GM06990 (cell line): ENCODE measurements around the gene SPATC1L.
"Not testable (repeated sequence)": the region's sequence is repeated elsewhere in the genome, so short reads cannot be mapped to it uniquely, and the experiment has no call there.

Source experiments
- DNase-seq: peaks from one replicate; pipeline ENCODE4 v3.0.0-alpha.2; 2011; ENCODE audit not compliant: insufficient read length; ENCODE audit errors: extremely low read depth
- H3K27me3 ChIP-seq: replicated peaks from 2 replicates; pipeline ENCODE4 v1.6.0; 2011; ENCODE audit warnings: low read length; ENCODE audit not compliant: control insufficient read depth, insufficient read depth
- H3K36me3 ChIP-seq: 2 replicates; pipeline ENCODE4 v1.5.1; 2011; ENCODE audit warnings: low read length; ENCODE audit not compliant: control insufficient read depth, insufficient read depth
- H3K4me3 ChIP-seq: replicated peaks from 2 replicates; pipeline ENCODE4 v1.5.1; 2011; ENCODE audit warnings: low read depth, mild to moderate bottlenecking, control low read depth, low read length
- TF ChIP-seq, protein P1 (sequence below): IDR thresholded peaks from 2 replicates; pipeline ENCODE4 v1.5.1; 2011; ENCODE audit warnings: low read length, control low read depth, mild to moderate bottlenecking, inconsistent platforms; ENCODE audit not compliant: insufficient read depth, poor library complexity, severe bottlenecking

SPATC1L gene

DNA sequence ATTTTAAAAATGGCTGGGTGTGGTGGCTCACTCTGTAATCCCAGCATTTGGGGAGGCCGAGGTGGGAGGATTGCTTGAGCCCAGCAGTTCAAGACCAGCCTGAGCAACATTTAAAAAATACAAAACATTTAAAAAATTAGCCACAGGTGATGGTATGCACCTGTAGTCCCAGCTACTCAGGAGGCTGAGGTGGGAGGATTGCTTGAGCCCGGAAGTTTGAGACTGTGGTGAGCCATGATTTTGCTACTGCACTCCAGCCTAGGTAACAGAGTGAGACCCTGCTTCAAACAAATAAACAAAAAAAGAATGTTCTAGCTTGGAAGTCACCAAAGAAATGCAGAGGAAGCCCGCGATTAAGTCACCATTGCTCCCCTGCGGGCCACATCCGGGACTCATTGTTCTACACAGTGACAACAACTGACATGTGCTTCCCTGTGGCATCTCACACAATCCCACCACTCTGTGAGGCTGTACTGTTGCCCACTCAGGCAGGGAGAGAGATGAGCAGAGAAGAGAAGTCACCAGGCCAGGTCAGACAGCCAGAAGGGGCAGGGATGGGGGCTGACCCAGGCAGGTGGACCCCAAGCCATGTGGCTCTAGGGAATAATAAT, 18.4 kb upstream of the SPATC1L start:
- H3K36me3 ChIP-seq = peaks cover 10% of the 10 kb centered on the region
- no peaks in the 10 kb centered on the region for H3K27me3 ChIP-seq
- TF ChIP-seq, protein P1, sequence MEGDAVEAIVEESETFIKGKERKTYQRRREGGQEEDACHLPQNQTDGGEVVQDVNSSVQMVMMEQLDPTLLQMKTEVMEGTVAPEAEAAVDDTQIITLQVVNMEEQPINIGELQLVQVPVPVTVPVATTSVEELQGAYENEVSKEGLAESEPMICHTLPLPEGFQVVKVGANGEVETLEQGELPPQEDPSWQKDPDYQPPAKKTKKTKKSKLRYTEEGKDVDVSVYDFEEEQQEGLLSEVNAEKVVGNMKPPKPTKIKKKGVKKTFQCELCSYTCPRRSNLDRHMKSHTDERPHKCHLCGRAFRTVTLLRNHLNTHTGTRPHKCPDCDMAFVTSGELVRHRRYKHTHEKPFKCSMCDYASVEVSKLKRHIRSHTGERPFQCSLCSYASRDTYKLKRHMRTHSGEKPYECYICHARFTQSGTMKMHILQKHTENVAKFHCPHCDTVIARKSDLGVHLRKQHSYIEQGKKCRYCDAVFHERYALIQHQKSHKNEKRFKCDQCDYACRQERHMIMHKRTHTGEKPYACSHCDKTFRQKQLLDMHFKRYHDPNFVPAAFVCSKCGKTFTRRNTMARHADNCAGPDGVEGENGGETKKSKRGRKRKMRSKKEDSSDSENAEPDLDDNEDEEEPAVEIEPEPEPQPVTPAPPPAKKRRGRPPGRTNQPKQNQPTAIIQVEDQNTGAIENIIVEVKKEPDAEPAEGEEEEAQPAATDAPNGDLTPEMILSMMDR = no peak
- H3K4me3 ChIP-seq = no peak overlapping the region
- DNase-seq = no peak

DNA sequence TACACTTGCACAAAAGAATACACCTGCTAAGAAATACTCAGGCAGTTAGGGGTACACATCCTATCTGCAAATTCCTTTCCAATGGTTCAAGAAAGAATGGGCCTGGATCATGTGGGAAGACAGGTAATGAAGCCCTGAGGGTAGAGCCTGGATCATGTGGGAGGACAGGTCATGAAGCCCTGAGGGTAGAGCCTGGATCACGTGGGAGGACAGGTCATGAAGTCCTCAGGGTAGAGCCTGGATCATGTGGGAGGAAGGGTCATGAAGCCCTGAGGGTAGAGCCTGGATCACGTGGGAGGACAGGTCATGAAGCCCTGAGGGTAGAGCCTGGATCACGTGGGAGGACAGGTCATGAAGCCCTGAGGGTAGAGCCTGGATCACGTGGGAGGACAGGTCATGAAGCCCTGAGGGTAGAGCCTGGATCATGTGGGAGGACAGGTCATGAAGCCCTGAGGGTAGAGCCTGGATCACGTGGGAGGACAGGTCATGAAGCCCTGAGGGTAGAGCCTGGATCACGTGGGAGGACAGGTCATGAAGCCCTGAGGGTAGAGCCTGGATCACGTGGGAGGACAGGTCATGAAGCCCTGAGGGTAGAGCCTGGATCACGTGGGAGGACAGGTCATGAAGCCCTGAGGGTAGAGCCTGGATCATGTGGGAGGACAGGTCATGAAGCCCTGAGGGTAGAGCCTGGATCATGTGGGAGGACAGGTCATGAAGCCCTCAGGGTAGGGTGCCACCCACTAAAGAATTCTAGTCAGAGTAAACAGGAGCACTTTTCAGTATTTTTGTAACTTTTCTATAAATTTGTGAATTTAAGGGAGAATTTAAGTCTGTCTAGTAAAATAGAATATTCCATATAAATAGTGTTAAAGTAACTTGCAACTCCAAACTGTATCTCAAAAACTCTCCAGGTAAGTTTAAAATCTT, 16.9 kb upstream of the SPATC1L start:
- not testable (repeated sequence) for DNase-seq, H3K36me3 ChIP-seq, H3K27me3 ChIP-seq, H3K4me3 ChIP-seq

DNA sequence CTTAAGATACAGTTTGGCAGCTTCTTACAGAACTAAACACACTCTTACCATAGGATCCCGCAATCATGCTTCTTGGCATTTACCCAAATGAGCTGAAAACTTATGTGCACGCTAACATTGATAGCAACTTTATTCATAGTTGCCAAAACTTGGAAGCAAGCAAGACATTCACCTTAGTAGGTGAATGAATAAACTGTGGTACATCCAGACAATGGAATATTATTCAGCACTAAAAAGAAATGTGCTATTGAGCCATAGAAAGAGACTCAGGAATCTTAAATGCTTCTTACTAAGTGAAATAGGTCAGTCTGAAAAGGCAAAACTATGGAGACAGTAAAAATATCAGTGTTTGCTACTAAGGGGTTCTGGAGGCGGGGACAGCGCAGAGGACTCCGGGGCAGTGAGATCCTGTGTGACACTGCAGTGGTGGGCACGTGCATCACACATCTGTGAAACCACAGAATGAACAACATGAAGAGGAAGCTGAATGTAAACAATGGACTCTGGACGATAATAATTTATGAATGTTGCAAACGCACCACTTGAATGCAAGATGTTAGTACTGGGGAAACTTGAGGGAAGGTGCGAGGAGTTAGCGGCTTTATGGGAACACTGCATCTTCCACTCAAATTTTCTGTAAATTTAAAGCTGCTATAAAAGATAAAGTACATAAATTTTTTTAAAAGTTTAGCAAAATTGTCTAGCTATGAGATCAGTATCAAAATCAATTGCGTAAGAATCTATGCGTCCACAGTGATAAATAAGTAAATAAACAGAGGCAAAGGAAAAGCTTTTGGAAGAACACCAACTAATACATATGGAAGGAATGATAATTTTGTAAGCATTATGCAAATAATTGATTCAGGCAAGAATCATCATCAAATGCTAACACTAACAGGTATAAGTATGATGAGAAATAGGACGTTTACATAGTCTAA, 15.4 kb upstream of the SPATC1L start:
- Histone ChIP-seq H3K4me3 (no peak overlapping the region), H3K36me3 (peaks cover 9% of the 10 kb centered on the region), H3K27me3 (no peaks in the 10 kb centered on the region)
- DNase-seq = no peak
- TF ChIP-seq, protein P1 = no peak

DNA sequence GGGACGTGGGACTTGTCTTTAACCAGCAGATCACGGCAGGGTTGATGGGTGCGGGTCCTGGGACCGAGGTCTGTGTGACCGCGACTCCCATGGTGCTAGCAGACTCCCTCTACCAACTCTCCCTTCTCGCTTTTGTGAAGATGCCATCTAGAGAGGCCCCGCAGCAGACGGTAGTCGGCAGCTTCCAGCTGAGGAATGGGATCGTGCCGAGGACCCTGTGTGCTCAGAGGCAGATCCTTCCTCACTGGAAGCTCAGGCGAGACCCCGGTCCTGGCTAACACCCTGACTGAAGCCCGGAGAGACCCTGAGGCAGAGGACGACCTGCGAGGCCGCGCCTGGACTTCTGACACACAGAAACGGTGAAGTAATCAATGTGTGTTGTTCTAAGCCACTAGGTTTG, 12.5 kb upstream of the SPATC1L start:
- DNase-seq = no peak
- H3K4me3 ChIP-seq = no peak overlapping the region
- TF ChIP-seq, protein P1 = no peak
- H3K27me3 ChIP-seq = no peaks in the 10 kb centered on the region
- peaks cover 18% of the 10 kb centered on the region for H3K36me3 ChIP-seq

DNA sequence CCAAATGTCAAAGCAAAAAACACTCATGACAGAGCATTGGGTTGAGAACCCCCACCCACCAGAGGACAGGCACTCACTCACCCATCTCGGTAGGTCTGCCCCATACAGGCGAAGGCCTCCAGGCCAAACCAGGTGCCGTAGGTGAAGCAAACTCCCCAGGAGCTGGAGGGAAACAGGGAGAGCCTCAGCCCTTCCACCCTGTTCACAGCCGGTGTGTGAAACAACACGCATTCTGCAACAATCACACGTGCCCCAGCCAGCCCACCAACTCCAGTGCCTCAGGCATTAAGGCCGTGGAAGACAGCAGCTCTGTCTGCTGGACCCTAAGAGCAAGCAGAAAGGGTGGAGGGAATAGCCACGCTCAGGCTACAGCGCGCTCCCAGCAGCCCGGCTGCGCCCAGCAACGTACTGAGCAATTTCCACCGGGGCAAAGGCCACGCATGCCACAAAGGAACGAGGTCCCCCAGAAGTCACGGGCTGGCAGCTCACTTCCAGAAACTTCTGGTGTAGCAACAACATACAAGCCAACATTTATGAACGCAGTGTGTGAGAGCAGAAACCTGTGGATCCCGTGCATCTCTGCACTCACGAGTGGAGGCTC, 11.4 kb upstream of the SPATC1L start:
- DNase-seq = no peak
- TF ChIP-seq, protein P1 = no peak

More for the DNA sequence above, 11.4 kb upstream of the SPATC1L start:
- H3K27me3 ChIP-seq = no peaks in the 10 kb centered on the region
- H3K36me3 ChIP-seq = peaks cover 21% of the 10 kb centered on the region
- no peak overlapping the region for H3K4me3 ChIP-seq
